Stimulated activated CD8-positive, alpha-beta memory T cell treated with anti-CD3 and anti-CD28 coated beads, Interleukin-7, amount 100 ng/mL, for 24 hours (primary cell): ENCODE measurements around the gene TRDN.
"Not testable (repeated sequence)": the region's sequence is repeated elsewhere in the genome, so short reads cannot be mapped to it uniquely, and the experiment has no call there.

Experiments
- DNase-seq: peaks from one replicate; pipeline ENCODE4 v3.0.0-alpha.2; 2020; ENCODE audit warnings: low read depth

TRDN gene

DNA sequence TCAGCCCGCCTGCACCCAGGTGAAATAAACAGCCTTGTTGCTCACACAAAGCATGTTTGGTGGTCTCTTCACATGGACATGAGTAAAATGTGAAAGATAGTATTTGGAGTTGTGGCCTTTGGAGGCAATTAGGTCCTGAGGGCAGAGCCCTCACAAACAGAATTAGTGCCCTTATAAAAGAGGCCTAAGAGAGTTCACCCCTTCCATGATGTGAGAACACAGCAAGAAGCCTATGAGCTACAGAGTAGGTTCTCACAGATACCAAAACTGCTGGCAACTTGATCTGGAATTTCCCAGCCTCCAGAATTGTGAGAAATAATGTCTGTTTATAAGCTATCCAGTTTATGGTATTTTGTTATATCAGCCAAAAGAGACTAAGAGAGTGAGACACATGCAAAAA, 74.5 kb downstream of the TRDN start:
- no peak for DNase-seq

DNA sequence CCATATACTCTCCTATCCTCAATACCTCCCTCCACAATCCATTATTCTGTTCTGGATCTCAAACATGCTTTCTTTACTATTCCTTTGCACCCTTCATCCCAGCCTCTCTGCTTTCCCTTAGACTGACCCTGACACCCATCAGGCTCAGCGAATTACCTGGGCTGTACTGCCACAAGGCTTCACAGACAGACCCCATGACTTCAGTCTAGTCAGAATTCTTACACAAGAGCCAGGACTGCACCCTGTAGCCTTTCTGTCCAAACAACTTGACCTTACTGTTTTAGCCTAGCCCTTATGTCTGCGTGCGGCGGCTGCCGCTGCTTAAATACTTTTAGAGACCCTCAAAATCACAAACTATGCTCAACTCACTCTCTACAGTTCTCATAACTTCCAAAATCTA, 76.9 kb downstream of the TRDN start:
- not testable (repeated sequence) for DNase-seq

DNA sequence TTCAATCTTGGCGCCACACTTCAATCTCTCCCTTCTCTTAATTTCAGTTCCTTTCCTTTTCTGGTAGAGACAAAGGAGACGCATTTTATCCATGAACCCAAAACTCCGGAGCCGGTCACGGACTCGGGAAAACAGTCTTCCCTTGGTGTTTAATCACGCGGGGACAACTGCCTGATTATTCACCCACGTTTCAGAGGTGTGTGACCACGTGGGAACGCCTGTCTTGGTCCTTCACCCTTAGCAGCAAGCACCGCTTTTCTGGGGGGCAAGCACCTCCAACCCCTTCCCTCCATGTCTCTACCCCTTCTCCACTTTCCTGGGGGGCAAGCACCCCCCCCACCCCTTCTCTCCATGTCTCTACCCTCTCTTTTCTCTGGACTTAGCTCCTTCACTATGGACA, 79.3 kb downstream of the TRDN start:
- DNase-seq, result not testable (repeated sequence)

DNA sequence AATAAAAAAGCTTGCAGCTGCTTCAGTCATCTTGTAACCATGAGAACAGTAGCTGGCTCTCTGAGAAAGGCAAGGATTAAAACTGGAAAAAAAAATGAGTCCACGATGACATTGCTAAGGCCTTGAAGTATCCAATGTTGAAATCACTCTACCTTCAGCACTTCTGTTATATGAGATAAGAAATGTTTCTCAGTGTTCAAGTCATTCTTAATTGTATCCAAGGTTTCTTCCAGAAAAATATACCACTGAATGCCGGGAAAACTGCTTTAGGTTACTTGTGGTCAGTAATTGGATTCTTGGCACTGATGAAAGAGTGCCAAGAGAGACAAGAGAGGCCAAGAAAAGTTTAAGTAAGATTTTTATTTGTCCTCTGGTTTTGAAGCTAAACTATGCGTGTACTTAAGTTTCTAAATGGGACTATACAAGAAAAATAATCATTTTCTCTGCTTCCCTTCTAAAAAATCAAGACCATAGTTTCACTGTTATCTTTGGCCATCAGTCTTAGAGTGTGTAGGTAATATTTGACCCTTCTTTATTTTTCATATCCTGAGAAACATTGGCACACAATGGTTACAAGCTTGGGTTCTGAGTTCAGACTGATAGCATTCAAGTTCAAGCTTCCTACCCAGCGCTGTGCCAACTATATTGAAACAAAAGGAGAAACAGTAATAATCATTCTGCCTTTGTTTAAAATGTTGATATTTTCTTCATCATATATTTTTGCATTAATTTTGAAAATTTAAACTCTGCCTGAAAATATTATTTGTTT, 84.6 kb downstream of the TRDN start:
- DNase-seq, result no peak

DNA sequence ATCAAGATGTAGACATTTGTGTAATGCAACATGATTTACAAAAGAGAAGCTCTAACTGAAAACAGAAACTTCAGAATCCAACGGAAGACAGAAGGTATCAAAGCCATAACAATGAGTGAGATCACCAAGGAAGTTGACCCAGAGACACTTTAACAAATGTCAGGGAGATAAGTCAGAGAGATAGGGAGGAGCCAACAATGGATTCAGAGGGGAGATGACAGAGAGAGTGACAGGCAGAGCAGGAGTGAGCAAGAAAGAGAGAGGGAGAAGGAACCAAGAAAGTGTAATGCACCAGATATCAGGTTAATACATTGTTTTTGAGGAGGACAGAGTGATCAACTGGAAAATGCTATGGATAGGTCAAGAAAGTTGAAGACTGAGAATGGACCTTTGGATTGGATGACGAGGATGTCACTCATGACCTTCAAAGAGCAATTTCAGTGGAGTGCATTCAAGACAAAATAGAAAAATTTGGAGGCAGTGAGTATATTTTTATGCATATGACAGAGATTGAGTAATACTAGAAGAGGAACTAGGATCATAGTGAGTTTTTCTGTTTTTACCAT, 86.6 kb downstream of the TRDN start:
- no peak for DNase-seq

DNA sequence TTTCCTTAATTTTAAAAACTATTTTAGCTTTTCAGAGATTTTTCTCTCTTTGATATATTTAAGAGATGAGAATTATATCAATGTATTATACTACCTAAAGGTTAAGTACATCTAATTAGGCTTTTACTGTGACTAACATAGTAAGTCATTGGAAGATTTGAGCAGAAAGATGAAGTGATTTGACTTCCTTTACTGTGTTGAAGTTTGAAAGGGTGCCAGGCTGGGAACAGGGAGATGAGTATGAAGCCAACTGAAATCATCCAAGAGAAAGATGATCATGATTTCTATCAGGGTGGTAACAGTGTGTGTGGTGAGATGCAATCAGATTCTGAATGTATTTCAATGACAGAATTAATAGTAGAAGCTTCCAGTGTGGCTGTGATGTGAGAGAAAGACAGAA, 87.3 kb downstream of the TRDN start:
- no peak for DNase-seq

DNA sequence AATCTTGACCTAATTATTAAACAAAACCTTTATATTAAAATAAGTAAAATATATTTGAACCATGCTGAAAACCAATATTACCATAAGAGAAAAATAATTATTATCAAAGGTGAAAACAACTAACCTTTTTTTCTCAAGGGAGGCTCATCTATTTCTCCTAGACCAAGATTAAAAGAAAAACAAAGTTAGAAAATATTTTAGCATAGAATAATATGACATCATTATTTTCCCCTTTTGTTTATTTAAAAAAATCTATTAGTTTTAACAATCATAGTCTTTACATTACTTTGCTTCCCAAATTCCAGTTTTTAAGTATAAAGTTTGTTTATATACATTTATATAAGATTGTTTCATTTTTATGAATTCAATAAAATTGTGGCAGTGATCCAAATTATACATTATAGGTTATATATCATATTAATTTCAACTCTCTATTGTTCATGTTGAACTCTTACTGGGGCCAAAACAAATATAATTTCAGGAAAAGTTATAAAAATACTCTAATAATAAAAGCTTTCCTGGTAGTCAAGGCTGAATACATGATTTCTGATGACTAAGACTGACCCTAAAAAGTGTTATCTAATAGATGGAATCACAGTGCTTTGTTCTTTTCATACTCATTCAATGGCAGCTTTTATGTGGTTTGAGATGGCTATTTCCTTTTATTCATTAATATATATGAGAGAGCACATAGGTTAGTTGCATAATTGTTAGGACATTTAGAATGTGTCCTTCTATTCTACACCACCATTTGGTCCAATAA, 89.4 kb downstream of the TRDN start:
- DNase-seq, result no peak

DNA sequence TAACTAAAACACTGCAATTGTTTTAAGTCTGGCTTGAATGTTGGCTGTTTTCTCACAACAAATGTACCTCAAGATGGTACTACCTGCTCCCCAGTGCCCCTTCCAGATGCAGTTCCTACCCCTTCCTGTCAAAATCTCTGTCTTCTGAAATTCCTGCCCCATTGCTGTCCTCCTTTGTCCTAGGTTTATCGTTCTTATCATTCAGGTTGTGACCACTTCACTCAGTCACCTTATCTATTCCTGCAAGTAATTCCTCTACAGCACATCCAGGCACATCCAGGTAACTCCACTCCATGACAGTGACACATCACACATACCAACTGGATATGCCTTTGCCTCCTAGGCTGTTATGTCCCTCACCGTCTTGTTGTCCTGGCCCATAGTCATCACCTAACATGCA, 90.2 kb downstream of the TRDN start:
- DNase-seq, result no peak

DNA sequence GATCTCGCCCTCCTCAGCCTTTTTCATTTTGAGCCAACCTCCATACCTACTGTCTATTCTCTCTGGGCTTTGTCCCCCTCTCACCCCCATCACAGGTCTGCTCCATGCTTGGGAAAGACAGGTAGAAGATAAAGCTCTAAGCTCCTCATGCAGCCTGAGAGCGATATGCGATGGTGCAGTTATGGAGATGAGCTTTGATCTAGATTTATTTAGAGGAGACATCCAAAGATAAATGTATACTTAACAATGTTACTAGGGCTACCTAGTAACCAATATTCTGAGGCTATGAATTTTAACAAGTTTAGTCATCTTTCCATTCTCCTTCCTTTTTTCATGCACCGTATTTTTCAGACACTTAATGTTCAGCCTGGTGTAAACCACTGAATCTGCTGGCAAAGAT, 95.3 kb downstream of the TRDN start:
- DNase-seq, result no peak

DNA sequence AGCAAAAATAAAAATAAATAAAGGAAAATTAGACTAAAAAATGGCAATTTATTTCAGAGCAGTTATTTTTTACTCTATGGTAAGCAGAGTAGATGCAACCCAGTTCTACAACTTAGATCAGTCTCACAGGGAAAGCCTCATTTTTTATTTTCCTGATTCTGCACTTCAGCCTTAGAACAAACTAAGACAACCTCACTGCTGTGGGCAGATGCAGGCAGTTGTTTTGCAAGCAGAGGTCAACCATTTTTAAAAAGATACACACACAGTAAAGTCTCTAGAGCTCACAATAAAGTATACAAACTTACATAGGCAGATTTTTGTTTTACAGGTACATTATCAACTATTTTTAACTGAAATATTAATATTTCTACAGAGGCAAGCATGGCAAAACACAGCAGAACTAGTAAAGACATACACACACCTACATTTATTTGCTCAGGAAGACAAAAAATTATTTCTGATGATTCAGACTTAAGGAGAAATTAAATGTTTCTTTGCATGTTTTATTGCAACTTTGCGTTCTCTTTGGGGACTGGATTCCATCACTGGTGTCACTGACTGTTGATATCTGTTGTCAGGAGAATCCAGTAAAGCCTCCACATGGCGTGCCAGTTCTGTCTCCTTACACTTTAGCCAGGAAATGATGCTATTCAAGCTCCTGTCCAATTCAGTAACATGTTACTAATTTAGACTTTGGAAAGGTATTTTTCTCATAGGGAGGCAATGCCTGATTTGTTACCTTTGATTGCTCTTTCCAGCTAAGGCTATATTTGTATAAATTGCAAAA, 102.7 kb downstream of the TRDN start:
- DNase-seq, result no peak

DNA sequence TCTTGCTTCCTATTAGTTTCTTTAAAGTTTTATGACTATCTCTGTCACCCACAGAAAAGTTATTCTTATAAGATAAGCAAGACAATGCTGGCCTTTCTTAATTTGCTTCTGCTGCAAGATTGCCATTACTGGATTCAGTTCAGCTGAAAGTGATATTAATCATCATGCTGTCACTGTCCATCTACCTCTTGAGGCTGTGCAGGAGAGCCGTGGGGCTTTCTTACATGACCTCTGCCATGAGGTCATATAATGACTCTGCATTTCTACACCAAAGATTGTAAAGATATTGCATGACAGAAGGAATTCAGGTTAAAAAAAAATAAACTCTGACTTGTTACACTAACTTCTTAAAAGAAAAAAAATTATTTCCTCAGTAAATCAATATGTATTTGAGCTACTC, 106.9 kb downstream of the TRDN start:
- no peak for DNase-seq

DNA sequence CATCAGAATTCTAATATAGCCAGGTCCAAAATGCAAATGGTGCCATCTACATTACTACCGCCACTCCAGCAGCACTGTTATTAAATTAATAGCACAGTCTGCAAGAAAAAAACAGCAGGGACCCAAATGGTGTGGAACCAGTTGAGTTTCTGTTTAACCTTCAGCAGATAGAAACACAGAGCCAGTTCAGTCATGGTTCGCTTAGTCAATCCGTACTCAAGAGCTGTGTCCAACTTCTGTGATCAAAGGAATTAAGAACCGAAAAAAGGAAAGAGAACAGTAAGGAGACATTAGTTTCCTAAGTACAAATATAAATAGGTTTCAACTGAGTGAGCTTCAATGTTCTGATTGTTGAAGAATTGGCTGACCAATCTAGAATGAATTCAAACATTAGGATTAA, 107.7 kb downstream of the TRDN start:
- DNase-seq, result no peak

DNA sequence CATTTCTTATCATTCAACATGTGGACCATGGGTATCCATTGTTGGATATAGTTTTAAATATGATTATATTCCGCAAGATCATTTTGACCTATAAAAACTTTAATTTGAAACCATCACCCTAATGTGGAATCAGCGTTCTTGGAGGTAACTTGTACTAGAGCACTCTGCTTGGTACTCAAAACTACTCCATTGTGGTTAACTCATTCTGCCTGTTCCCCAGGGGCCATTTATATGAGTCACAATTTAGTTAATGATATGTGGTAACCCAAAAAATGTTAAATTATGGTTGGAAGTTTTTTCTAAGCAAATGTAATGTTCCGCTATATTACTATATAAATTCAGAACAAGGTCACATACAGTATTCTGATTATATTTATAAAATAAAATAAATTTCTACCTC, 109.3 kb downstream of the TRDN start:
- no peak for DNase-seq

DNA sequence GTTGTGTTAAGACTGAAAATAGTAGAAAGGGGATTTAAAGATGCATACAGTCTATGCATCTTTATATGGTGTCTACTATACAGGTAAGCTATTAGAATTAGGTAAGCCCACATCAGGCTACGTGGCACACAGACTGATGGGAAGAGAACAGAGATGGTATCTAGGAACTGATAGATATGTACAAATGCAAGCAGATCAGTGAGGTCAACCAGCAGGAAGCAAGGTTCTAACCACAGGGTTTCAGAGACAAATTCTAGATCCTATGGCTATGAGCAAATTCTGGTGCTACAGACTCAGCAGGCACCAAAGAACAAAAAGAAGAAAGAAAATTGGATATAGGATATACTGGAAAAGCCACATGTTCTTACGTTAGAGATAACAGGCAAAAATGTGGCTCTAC, 110.6 kb downstream of the TRDN start:
- no peak for DNase-seq

DNA sequence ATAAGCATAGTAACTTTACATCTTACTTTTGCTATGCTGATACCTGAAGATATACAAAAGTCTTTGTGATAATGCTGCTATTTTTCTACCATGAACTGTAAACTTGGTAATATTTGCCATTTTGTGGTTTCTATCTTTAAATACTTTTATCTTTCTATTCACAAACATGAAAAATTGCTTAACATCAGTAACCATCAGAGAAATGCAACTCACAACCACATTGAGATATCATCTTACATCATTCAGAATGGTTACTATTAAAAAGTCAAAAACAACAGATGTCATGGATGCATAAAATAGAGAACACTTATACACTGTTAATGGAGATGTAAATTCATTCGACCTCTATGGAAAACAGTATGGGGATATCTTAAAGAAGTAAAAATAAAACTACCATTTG, 112.0 kb downstream of the TRDN start:
- no peak for DNase-seq

DNA sequence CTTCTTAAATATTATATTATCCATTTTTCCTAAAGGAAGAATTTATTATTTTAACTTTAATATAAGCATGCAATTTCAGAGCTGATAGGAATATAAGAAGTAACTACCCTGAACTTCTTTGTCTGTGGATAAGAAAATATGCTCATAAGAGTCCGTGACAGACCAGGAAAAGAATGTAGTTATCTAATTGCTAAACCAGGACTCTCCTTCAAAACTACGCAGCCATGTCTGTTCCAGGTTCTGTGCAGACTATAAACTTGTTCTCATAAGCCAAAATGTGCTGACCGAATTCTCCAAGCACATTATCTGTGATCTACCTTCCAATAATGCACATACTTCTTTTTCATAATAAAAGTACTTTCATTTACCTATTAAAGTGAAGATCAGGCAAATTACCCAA, 116.5 kb downstream of the TRDN start:
- no peak for DNase-seq

DNA sequence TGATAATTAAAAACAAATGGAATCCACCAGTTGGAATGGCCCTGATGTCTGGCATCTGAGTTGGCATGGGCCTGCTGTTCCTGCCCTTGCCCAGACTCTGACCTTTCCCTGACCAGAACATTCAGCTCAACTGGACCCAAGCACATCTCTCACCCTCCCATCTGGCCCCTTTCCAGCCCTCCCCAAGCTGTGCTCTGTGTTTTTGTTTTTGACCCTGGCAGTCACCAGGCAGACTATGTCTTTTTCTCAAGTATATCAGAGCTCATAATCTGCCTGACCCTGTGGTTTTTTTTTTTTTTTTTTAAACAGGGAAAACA, 117.6 kb downstream of the TRDN start:
- no peak for DNase-seq

DNA sequence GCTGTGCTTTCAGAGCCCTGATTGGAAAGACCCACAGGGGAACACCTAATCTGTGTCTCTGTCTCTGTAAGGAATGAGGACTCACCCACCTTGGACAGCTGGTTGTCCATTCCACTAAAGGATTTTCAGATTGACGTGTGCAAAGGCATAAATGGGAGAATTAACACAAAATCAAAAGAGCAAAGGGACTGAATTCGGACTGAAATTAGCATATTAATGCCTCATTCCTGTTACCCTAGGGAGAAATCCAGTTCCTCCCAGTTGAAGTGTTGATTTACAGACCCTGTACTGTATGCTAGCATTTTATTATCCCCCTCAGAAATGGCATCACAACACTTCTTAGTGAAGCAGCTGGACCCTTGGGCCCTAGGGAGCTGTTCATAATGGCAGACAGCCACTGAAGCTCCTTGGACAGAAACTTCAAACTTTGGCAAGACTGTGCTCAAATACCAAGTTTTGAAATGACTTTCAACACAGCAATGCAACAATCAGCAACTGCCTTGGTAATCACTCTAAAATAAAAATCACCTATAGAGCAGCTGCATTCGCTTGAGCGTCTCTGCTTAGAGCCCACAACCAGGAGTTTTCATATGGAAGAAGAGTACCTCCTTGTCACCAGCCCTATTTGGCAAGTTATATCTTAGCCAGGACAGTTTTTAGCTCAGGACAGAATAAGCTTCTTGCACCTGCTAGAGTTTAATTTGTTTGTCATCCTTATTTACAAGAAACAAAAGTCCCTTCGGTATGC, 118.1 kb downstream of the TRDN start:
- DNase-seq, result no peak

DNA sequence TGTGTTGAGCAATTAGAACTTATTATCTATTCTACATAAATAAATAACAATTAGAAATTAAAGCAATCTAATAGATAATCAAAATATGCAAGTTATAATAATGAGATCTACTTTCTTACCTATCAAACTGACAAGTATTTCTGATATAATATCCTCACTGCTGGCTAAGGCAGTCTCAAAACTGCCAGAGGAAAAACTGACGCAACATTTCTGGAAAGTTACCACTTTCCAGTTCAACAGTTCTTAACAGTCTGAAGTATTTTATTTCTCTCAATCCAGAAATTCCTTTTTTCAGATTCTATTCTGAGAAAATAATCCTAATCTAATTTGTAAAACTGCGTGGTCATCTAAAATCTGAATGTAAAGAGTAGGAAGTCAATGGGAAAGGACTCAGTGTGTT, 121.0 kb downstream of the TRDN start:
- no peak for DNase-seq

DNA sequence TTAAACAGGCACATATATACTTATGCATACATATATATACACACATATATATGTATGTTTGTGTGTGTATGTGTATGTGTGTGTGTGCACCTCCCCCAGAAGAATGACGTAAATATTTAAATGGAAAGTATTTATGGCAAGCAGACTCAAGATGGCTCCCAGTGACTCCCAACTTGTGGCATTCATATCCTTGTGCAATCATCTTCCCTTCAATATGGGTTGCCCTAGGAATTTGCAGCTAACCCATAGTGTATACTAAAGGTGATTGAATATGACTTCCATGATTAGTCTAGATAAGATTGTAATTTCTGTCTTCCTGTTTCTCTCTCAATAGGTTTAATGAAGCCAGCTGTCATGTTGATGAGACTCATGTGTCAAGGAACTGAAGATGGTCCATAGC, 127.6 kb downstream of the TRDN start:
- DNase-seq, result no peak

DNA sequence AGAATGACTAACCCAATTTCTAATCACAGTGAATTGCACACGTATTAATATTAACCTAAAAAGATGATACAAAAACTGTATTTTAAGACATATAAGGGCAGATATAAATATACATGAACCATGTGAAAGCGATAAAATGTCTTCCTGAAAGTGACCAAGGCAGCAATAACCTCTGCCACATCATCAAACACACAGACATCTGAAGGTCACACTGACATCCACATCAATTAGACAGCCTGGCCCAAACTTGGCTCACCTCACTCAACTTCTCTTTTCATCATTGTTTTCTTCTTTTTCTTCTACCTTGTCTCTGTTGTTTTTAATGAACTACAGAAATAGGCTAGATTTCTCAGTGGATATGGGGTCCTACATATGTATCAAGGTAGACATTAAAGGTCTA, 128.5 kb downstream of the TRDN start:
- no peak for DNase-seq

DNA sequence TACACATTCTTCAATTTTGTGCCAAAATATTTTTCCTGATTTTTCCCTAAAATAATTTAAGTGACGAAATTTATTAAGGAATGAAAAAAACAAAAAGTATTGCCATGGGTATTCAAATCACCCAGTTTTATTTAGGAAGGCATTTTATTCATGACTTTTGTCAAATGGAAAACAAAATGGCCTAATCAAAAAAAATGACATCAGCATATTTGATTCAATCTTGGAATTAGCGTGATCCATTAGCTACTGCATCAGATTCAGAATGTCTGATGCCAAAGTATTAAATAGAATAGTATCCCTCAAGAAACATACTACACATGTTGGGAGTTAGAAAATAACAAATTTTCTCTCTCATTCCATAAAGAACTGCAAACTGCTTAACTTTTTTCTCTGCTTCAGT, 129.2 kb downstream of the TRDN start:
- DNase-seq, result no peak
